Calu3 (cell line): ENCODE data around the gene SCAF11. TPM values are rescaled to one million over a fixed set of nuclear protein-coding genes. Genes with fewer than 3 reads are reported as not detected.
"Not testable (repeated sequence)": the region's sequence is repeated elsewhere in the genome, so short reads cannot be mapped to it uniquely, and the experiment has no call there.

Experiments
- BruUV-seq: library from RNA; stranded (reverse); fragments of 400-500 nt; replicated peaks from 2 replicates; lab custom pipeline; 2021; lab: Mats Ljungman, UMichigan
- CTCF ChIA-PET: fragments of 300-600 bp; sonication (Branson Sonifier 250); formaldehyde crosslinking; loops from one replicate; lab custom pipeline; 2022; ENCODE audit warnings: antibody characterized with exemption; lab: Charles Lee
- DNase-seq: peaks from one replicate; pipeline ENCODE4 v3.0.0; 2022
- H3K27ac Mint-ChIP-seq: one replicate; pipeline ENCODE4 v1.8.0; 2022; ENCODE audit warnings: mixed read lengths; ENCODE audit not compliant: unreplicated experiment
- H3K27me3 Mint-ChIP-seq: one replicate; pipeline ENCODE4 v1.8.0; 2022; ENCODE audit warnings: mixed read lengths; ENCODE audit not compliant: unreplicated experiment
- H3K36me3 Mint-ChIP-seq: one replicate; pipeline ENCODE4 v1.8.0; 2022; ENCODE audit warnings: mild to moderate bottlenecking, moderate library complexity, mixed read lengths; ENCODE audit not compliant: insufficient read depth, unreplicated experiment
- H3K4me1 Mint-ChIP-seq: one replicate; pipeline ENCODE4 v1.8.0; 2022; ENCODE audit warnings: mild to moderate bottlenecking, low read depth, mixed read lengths; ENCODE audit not compliant: unreplicated experiment
- H3K4me3 Mint-ChIP-seq: one replicate; pipeline ENCODE4 v1.8.0; 2022; ENCODE audit warnings: mild to moderate bottlenecking, low read depth, moderate library complexity, mixed read lengths; ENCODE audit not compliant: unreplicated experiment
- H3K9me3 Mint-ChIP-seq: one replicate; pipeline ENCODE4 v1.8.0; 2022; ENCODE audit warnings: low read depth, mixed read lengths; ENCODE audit not compliant: unreplicated experiment
- intact Hi-C: fragments of 100-400 bp; cut with micrococcal nuclease; formaldehyde crosslinking; loops from one replicate; pipeline ENCODE4 v1.10.0; 2022; ENCODE audit not compliant: unreplicated experiment
- total RNA-seq: library from RNA; stranded (reverse); gene quantifications from 2 replicates; pipeline ENCODE4 v1.2.3, GENCODE V29; 2022
- TF ChIP-seq, protein P1 (sequence below): fragments of 200-600 bp; IDR thresholded peaks from one replicate; pipeline ENCODE4 v1.8.0; 2022; ENCODE audit warnings: antibody characterized with exemption; ENCODE audit not compliant: unreplicated experiment

The SCAF11 gene
- total RNA-seq, 1 experiment from 2014 or later: 78.8 TPM

- CTCF ChIA-PET: no interaction called here
- BruUV-seq: no TSS peak
- intact Hi-C loops: no loop called here
These were observed 14.3 kb upstream of the SCAF11 start for GRCh38 chr12:46004715-46005114.

GRCh38 chr12:46000076-46000475 is 9.7 kb upstream of the SCAF11 start:
- H3K27ac Mint-ChIP-seq, H3K27me3 Mint-ChIP-seq, H3K36me3 Mint-ChIP-seq, H3K4me3 Mint-ChIP-seq, DNase-seq, CTCF ChIA-PET, H3K4me1 Mint-ChIP-seq, intact Hi-C loops, H3K9me3 Mint-ChIP-seq, BruUV-seq: not testable (repeated sequence)

More at GRCh38 chr12:46004715-46005114, 14.3 kb upstream of the SCAF11 start:
- Mint-ChIP-seq H3K36me3 (no peaks in the 10 kb centered on the region), H3K4me1 (no peaks in the 10 kb centered on the region), H3K9me3 (no peaks in the 10 kb centered on the region), H3K27me3 (no peaks in the 10 kb centered on the region), H3K4me3 (no peak overlapping the region), H3K27ac (no peak overlapping the region)
- TF ChIP-seq, protein P1, sequence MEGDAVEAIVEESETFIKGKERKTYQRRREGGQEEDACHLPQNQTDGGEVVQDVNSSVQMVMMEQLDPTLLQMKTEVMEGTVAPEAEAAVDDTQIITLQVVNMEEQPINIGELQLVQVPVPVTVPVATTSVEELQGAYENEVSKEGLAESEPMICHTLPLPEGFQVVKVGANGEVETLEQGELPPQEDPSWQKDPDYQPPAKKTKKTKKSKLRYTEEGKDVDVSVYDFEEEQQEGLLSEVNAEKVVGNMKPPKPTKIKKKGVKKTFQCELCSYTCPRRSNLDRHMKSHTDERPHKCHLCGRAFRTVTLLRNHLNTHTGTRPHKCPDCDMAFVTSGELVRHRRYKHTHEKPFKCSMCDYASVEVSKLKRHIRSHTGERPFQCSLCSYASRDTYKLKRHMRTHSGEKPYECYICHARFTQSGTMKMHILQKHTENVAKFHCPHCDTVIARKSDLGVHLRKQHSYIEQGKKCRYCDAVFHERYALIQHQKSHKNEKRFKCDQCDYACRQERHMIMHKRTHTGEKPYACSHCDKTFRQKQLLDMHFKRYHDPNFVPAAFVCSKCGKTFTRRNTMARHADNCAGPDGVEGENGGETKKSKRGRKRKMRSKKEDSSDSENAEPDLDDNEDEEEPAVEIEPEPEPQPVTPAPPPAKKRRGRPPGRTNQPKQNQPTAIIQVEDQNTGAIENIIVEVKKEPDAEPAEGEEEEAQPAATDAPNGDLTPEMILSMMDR: no peak
- DNase-seq: no peak

DNA sequence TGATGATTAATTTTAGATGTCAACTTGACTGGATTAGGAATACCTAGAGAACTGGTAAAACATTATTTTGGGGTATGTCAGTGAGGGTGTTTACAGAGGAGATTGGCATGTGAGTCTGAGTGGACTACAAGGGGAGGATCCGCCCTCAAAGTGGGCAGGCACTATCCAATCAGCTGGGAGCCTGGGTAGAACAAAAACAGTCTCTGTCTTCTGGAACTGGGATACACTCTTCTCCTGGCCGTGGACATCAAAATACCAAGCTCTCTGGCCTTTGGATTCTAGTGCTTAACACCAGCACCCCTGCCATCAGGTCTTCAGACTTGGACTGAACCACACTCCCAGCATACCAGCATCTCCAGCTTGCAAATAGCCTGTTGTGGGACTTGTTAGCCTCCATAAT is 4.4 kb upstream of the SCAF11 start:
- no peak for DNase-seq
- CTCF ChIA-PET: no interaction called here
- no peak overlapping the region for H3K27ac Mint-ChIP-seq
- H3K4me1 Mint-ChIP-seq: peaks cover 8% of the 10 kb centered on the region
- no peak overlapping the region for H3K4me3 Mint-ChIP-seq
- intact Hi-C loops: no loop called here
- H3K9me3 Mint-ChIP-seq: no peaks in the 10 kb centered on the region
- TF ChIP-seq, protein P1: no peak
- no TSS peak for BruUV-seq
- H3K36me3 Mint-ChIP-seq: peaks cover 25% of the 10 kb centered on the region
- no peaks in the 10 kb centered on the region for H3K27me3 Mint-ChIP-seq

DNA sequence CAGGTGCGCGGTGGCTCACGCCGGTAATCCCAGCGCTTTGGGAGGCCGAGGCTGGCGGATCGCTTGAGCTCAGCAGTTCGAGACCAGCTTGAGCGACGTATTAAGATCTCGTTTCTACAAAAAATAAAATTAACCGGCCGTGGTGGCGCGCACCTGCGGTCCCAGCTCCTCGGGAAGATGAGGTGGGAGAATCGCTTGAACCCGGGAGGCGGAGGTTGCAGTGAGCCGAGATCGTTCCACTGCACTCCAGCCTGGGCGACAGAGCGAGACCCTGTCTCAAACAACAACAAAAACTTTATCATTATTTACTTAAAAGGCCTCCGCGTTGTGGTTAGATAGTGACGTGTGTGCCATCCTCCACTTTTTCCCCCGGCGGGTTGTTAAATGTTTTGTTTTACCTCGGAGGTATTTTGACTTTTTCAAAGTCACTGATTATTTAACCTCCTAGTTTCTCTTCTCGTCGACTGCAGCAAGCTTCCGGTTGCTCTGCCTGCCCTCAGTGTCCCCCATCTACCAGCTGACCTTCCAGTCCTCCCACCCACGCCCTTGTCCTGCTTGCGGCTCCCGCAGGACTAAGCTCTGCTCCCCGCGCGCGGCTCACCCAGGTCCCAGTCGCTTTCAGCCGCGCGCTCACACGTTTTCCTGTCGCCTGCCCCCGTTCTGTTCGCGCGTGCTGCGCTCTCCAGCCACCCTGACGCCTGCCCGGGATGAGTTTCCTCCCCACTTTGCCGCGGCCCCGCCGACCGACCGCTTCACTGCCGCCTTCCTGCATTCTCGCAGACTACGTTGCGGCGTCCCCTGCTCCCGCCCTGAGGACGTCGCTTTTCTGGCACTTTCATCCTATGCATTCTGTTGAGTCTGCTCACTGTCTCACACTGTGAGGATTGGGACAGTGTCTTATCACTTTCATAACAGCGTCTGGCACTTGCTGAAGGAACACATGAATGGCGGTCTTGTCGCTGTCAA is 1.2 kb upstream of the SCAF11 start:
- no peaks in the 10 kb centered on the region for H3K27me3 Mint-ChIP-seq
- TF ChIP-seq, protein P1: no peak
- intact Hi-C loops: no loop called here
- CTCF ChIA-PET: interaction anchor here (0.6 to 1.6 kb wide), 3 partner anchors 278 to 1181 kb away, joined by 3 to 6 read pairs (median 3); partner anchors contain the start of gene SLC38A1
- peaks cover 31% of the 10 kb centered on the region for H3K36me3 Mint-ChIP-seq
- H3K4me3 Mint-ChIP-seq: peak overlapping the region; percentile 96
- TSS peak; percentile 93 for BruUV-seq
- peak overlapping the region; percentile 88 for H3K27ac Mint-ChIP-seq
- peak; percentile 56 for DNase-seq
- H3K4me1 Mint-ChIP-seq: peaks cover 26% of the 10 kb centered on the region
- H3K9me3 Mint-ChIP-seq: no peaks in the 10 kb centered on the region
